Measurements from ENCODE around the gene MANF. TPM values are rescaled to one million over a fixed set of nuclear protein-coding genes. Genes with fewer than 3 reads are reported as not detected.

Gene MANF
- total RNA-seq, 1 donor from 2014 or later: 42.2 TPM

DNA sequence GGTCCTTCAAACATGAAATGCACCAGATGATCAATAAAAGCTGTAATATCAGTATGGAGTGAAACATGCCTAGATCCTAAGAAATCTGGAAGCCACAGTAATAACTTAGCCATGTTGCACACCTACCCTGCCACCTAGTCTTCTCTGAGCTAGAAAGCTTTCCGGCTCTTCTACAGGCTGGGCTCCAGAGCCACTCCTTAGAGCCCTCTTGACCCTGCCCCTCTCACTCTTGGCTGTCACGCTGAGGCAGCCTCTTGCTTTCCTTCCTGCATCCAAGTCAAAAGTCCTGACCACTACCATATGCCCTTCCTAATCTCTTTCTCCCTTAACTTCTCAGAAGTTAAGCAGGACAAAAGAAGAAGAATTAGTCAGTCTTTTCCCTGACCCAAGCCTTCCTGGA is 23.7 kb downstream of the MANF start:
- Histone ChIP-seq H3K36me3 (peaks cover 0 to 27% of the 10 kb centered on the region in 2 donors), H3K4me1 (no peaks in the 10 kb centered on the region), H3K27me3 (no peaks in the 10 kb centered on the region), H3K9me3 (no peaks in the 10 kb centered on the region), H3K4me3 (no peak overlapping the region), H3K27ac (no peak overlapping the region)
- no peak for DNase-seq (ENCODE audit: extremely low spot score in 2 of 2)
- intact Hi-C loops (cut with DNase I): no loop called here
- TF ChIP-seq, protein P1, sequence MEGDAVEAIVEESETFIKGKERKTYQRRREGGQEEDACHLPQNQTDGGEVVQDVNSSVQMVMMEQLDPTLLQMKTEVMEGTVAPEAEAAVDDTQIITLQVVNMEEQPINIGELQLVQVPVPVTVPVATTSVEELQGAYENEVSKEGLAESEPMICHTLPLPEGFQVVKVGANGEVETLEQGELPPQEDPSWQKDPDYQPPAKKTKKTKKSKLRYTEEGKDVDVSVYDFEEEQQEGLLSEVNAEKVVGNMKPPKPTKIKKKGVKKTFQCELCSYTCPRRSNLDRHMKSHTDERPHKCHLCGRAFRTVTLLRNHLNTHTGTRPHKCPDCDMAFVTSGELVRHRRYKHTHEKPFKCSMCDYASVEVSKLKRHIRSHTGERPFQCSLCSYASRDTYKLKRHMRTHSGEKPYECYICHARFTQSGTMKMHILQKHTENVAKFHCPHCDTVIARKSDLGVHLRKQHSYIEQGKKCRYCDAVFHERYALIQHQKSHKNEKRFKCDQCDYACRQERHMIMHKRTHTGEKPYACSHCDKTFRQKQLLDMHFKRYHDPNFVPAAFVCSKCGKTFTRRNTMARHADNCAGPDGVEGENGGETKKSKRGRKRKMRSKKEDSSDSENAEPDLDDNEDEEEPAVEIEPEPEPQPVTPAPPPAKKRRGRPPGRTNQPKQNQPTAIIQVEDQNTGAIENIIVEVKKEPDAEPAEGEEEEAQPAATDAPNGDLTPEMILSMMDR (IDR thresholded peaks at IDR 0.05): no peak
- TF ChIP-seq POLR2A (IDR thresholded peaks at IDR 0.05): no peak
- no peak for TF ChIP-seq POLR2AphosphoS5 (IDR thresholded peaks at IDR 0.05; ENCODE audit: insufficient read depth in 1 of 2, low read depth in 1 of 2)

DNA sequence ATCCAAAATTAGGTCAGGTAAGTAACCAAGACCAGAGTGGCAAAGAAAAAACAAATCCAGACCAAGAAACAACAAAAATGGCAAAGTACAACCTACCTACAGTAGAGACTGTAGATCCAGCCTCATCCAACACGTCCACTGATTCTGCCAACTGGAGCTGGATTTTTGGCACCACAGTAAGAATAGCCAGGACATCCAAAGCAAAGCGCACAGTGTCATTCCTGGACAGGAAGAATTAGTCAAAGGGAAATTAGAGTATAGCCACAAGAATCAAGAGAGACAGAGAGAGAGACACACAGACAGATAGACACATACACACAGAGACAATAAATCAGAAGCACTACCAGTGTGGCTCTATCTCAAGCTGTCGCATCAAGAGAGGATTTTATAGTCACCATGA is 37.1 kb downstream of the MANF start:
- no peak for DNase-seq (ENCODE audit: extremely low spot score in 2 of 2)
- intact Hi-C loops (cut with DNase I): no loop called here
- Histone ChIP-seq H3K4me3 (no peak overlapping the region), H3K4me1 (no peaks in the 10 kb centered on the region), H3K9me3 (no peaks in the 10 kb centered on the region), H3K27ac (no peak overlapping the region), H3K36me3 (peaks cover 0 to 45% of the 10 kb centered on the region in 2 donors), H3K27me3 (no peaks in the 10 kb centered on the region)
- no peak for TF ChIP-seq POLR2AphosphoS5 (IDR thresholded peaks at IDR 0.05; ENCODE audit: insufficient read depth in 1 of 2, low read depth in 1 of 2)
- TF ChIP-seq, protein P1 (IDR thresholded peaks at IDR 0.05): no peak
- TF ChIP-seq POLR2A (IDR thresholded peaks at IDR 0.05): no peak

DNA sequence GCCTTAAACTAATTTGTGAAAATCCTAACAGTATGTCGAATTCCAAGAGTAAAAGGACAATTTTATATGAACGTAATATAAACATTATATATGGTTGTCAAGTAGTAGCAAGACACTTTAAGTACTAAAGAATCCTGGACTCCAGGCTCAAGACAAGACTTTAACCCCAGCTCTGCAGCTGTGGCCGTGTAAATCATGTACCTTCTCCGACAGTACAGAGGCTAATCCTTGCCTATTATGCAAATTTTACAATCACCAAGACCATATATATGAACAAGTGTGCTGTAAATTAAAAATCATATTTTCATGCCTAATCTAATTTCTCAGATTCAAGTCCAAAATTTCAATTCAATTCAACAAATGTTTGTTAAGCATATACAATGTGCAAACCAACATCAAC is 41.8 kb downstream of the MANF start:
- H3K4me1 ChIP-seq: no peaks in the 10 kb centered on the region
- no peak for TF ChIP-seq POLR2AphosphoS5 (IDR thresholded peaks at IDR 0.05; ENCODE audit: insufficient read depth in 1 of 2, low read depth in 1 of 2)
- TF ChIP-seq, protein P1 (IDR thresholded peaks at IDR 0.05): no peak
- TF ChIP-seq POLR2A (IDR thresholded peaks at IDR 0.05): no peak
- no peaks in the 10 kb centered on the region for H3K9me3 ChIP-seq
- H3K27me3 ChIP-seq: no peaks in the 10 kb centered on the region
- intact Hi-C loops (cut with DNase I): no loop called here
- H3K4me3 ChIP-seq: no peak overlapping the region
- no peak overlapping the region for H3K27ac ChIP-seq
- no peak for DNase-seq (ENCODE audit: extremely low spot score in 2 of 2)
- H3K36me3 ChIP-seq: peaks cover 0 to 28% of the 10 kb centered on the region in 2 donors

DNA sequence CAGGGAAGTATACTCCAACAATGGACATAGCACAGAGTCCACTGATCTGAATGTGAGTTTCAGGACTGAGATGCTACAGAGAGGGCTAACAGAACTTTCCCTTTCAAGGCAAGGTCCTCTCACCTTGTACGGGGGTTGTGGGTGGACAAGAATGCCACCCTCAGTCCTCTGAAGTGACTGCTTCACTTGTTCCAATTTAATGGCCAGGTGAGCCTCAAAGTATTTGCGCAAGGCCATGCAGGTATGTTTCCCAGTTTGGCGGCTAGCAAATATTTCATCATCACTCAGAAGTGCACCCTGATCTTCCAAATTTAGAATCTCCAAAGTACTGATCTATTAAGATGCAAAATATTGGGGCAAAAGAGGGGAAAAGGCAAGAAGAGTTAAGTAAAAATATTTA is 44.0 kb downstream of the MANF start:
- no peaks in the 10 kb centered on the region for H3K4me1 ChIP-seq
- DNase-seq (ENCODE audit: extremely low spot score in 2 of 2): no peak
- intact Hi-C loops (cut with DNase I): no loop called here
- H3K36me3 ChIP-seq: peaks cover 0 to 36% of the 10 kb centered on the region in 2 donors
- H3K9me3 ChIP-seq: no peaks in the 10 kb centered on the region
- H3K4me3 ChIP-seq: no peak overlapping the region
- TF ChIP-seq POLR2A (IDR thresholded peaks at IDR 0.05): no peak
- TF ChIP-seq, protein P1 (IDR thresholded peaks at IDR 0.05): no peak
- no peak for TF ChIP-seq POLR2AphosphoS5 (IDR thresholded peaks at IDR 0.05; ENCODE audit: insufficient read depth in 1 of 2, low read depth in 1 of 2)
- no peaks in the 10 kb centered on the region for H3K27me3 ChIP-seq
- no peak overlapping the region for H3K27ac ChIP-seq

DNA sequence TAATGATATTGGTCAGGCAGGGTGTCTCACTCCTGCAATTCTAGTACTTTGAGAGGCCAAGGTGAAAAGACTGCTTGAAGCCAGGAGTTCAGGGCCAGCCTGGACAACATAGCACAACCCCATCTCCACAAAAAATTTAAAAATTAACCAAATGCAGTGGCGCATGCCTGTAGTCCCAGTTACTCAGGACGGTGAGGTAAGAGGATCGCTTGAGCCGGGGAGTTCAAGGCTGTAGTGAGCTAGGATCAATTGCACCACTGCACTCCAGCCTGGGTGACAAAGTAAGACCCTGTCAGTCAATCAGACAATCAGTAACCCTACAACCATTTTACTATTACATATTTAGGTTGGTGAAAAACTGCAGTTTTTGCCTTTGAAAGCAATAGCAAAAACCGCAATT is 49.0 kb downstream of the MANF start:
- no peaks in the 10 kb centered on the region for H3K4me1 ChIP-seq
- intact Hi-C loops (cut with DNase I): loop anchor here (5.0 kb wide), 1 partner anchor 817 kb away; the partner anchor contains the start of gene MAPKAPK3
- H3K27me3 ChIP-seq: no peaks in the 10 kb centered on the region
- no peak overlapping the region for H3K4me3 ChIP-seq
- H3K9me3 ChIP-seq: no peaks in the 10 kb centered on the region
- no peak overlapping the region for H3K27ac ChIP-seq
- DNase-seq (ENCODE audit: extremely low spot score in 2 of 2): no peak
- TF ChIP-seq, protein P1 (IDR thresholded peaks at IDR 0.05): no peak
- no peak for TF ChIP-seq POLR2AphosphoS5 (IDR thresholded peaks at IDR 0.05; ENCODE audit: insufficient read depth in 1 of 2, low read depth in 1 of 2)
- TF ChIP-seq POLR2A (IDR thresholded peaks at IDR 0.05): no peak
- peaks cover 0 to 35% of the 10 kb centered on the region in 2 donors for H3K36me3 ChIP-seq
